ENCODE measurements around the gene SATB2.

Gene SATB2

GRCh38 chr2:199257261-199258224, 200.2 kb downstream of the SATB2 start:
- DNase-seq (ENCODE audit: low read depth in 2 of 2) = no peak

GRCh38 chr2:199230091-199230490, 227.6 kb downstream of the SATB2 start:
- DNase-seq (ENCODE audit: low read depth in 2 of 2) = no peak

GRCh38 chr2:199228887-199229819, 228.6 kb downstream of the SATB2 start:
- DNase-seq (ENCODE audit: low read depth in 2 of 2) = peak; percentile 3 to 23

- no peak for DNase-seq (ENCODE audit: low read depth in 2 of 2)
Measured at GRCh38 chr2:199223791-199224190, 233.9 kb downstream of the SATB2 start.

GRCh38 chr2:199220920-199221319, 236.8 kb downstream of the SATB2 start:
- no peak for DNase-seq (ENCODE audit: low read depth in 2 of 2)

- DNase-seq (ENCODE audit: low read depth in 2 of 2) = no peak
Measured at GRCh38 chr2:199219551-199219950, 238.2 kb downstream of the SATB2 start.
